HG02970 (cell line): Measurements from ENCODE around the gene PCDHGC5.

Experiments
- ATAC-seq: cut with Tn5 transposase; IDR thresholded peaks from one replicate; pipeline ENCODE4 v1.9.1; 2021; ENCODE audit warnings: mild to moderate bottlenecking, moderate library complexity, moderate number of reproducible peaks; ENCODE audit not compliant: unreplicated experiment, low FRiP score

Gene PCDHGC5

DNA sequence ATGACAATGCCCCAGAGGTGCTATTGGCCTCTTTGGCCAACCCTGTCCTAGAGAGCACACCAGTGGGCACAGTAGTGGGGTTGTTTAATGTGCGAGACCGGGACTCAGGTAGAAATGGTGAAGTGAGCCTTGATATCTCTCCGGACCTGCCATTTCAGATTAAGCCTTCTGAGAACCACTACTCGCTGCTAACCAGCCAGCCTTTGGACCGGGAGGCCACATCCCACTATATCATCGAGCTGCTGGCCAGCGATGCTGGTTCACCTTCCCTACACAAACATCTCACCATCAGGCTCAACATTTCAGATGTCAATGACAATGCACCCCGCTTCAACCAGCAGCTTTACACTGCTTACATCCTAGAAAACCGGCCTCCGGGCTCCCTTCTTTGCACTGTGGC, 1.4 kb downstream of the PCDHGC5 start:
- no peak for ATAC-seq

DNA sequence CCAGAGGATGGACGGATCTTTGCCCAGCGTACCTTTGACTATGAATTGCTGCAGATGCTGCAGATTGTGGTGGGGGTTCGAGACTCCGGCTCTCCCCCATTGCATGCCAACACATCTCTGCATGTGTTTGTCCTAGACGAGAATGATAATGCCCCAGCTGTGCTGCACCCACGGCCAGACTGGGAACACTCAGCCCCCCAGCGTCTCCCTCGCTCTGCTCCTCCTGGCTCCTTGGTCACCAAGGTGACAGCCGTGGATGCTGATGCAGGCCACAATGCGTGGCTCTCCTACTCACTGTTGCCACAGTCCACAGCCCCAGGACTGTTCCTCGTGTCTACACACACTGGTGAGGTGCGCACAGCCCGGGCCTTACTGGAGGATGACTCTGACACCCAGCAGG, 1.9 kb downstream of the PCDHGC5 start:
- no peak for ATAC-seq

DNA sequence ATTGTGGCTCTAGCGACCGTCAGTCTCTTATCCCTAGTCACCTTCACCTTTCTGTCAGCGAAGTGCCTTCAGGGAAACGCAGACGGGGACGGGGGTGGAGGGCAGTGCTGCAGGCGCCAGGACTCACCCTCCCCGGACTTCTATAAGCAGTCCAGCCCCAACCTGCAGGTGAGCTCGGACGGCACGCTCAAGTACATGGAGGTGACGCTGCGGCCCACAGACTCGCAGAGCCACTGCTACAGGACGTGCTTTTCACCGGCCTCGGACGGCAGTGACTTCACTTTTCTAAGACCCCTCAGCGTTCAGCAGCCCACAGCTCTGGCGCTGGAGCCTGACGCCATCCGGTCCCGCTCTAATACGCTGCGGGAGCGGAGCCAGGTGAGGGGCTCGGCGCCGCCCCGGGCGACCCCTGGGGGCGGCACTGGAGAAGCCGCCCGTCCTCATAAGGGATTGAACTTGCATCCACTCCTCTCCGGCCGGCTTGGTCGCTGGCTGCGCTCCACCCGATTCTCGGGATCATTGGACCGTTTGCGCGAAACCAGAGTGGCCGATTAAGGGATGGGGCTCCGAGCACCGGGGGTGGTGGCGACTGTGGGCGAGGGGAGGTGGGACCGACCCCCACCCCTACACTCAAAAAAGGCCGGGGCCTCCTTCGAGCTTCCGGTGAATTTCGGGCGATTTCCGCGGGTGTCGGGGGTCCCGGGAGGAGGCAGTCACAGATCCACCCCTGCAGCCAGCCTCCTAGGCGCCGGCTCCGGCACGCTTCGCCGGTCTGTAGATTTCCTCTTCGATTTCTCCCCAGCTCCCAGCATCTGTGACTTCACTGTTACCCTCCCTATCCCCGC, 2.7 kb downstream of the PCDHGC5 start:
- no peak for ATAC-seq

DNA sequence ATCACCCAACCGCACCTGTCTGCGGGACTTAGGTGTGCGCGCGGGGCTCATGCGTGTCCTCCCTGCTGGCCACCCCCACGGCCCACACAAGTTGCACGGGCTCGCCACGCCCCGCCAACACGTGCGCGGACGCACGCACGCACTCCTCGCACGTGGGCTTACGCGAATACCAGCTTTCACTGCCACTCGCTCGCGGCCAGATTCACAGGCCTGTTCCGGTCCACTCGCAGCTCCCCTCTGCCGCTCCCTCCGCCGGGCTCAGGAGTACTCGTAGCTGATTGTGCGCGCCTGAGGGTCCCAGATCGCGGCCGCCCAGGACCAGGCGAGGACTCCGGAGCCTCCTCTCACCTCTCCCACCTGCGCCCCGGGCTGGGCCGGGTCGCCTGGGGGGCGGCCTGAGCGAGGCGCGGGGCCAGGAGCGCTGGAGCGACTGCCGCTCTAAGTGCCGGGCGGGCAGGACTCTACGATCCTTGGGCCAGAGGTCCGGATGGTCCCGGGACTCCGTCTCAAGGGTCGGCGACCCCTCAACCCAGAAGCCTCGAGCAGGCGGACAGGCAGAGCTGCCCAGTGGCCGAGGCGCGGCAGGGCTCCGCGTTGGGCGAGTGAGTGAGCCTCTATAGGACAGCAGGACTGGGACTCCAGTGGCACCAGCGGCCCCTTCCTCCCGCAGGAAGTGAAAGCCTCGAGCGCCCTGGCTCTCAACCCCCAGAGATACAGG, 3.4 kb downstream of the PCDHGC5 start:
- no peak for ATAC-seq

DNA sequence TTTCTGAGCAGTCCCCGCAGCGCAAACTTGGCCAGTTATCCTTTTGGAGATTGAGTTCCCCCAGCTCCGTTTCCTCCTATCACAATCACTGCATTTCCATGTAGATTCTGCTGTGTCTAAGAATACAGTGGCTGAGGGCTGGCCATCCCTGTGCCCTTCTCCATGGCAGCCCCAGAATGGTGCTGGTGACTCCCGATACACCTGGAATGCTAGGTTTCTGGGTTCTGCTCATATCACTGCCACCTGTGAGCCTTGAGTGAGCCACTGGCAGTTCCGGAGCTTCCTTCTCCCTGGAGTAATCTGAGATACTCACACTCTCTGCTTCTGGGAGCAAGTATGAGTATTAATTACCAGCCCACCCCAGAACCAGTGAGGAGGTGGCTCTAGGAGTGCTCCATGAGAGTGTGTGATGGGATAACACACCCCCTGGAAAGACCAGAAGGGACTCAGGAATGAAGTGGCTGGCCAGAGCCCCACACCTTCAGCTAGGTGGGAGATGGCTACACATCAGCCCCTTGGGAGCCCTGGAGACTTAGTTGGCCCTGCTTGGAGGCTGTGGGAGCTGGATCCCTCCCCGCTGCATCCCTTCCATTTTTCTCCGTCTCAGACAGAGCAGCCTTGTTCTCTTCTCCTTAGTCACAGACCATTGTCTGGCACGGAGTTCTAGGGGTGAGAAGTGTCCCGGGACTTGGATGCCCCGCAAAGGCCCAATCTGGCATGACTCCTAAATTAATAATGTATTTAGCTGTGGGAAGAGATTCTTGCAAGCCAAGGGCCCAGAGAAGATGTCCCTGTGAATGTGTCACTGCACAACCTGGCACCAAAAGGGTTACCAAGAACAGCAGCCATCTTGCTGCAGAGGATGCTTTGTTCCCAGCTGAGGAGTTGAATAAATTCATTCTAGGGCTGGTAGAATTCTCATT, 4.9 kb downstream of the PCDHGC5 start:
- no peak for ATAC-seq

DNA sequence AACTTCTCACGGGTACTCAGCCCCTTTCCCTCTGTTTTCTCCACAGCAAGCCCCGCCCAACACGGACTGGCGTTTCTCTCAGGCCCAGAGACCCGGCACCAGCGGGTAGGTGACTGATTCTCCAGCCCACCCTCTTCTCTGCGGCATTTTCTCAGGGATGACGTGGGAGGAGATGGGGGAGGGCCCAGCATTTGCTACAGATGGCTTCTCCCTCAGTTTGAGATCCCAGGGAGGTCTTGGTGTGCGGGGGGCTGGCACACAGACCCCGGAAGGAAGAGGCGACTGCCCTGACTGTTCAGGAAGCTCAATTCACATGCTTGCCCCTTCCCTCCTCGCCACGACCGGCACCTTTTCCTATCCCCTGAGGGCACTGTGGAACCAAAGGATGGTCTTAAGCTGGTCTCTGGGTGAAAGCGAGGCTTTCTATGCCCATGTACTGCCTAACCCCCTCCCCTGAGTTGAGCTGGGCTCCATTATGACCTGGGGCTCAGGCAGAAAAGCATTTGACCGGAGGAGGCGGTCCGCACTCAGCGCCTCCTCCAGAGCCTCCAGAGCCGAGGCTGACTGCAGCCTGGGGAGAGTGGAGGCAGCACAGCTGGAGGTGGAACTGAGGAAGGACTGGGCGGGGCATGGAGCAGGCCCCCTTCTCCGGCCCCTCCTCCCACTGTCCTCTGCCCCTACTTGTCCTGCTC, 6.0 kb downstream of the PCDHGC5 start:
- ATAC-seq, result no peak

DNA sequence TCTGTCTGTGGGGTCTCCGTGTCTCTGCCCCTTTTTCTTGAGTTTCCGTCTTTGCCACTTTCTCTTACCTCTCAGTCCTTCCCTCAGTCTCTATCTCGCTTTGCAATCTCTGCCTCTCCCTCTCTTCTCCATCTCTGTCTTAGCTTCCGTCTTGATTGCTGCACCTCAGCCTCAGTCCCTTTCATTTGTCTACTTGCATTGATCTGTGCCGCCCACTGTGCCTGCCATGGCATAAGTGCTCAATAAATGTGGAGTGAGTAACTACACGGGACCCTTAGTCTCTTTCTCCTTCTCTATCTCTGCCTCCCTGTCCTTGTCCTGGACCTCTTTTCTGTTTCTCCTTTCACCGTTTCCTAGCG, 6.6 kb downstream of the PCDHGC5 start:
- ATAC-seq, result no peak

DNA sequence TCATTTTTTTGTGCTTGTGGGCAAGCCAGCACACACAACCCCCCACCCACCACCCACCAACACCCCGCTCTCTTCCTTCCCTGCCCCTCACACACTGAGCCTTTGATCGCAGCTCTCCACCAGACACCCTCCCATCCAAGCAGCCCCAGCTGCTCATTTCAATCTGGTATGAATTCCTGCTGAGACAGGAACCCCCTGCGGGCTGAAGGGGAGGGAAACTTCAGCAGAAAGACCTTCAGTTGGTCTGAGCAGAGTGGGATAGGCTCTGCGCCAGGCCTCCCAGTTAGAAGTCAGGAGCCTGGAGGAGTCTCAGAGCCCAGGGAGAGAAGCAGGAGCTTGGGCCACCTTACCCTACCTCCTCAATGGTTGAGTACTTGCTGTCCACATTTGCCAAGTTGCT, 7.2 kb downstream of the PCDHGC5 start:
- ATAC-seq, result no peak

DNA sequence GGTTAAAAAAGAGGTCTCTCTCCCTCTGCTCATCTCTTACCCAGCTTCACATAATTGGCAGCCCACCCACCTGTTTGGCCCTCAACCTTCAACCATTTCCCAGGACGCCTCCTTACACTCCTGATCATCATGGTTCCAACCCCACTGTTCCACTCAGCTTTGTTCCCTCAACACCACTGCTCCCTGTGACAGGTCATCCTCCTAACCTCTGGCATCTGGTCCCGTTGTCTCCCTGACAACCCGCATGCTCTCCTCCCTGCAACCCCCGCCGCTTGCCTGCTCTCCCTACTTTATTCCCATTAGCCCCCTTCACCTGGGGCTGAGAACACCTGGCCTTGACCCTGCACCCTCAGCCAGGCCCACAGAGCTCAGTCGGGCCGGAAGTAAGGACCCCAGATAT, 12.9 kb downstream of the PCDHGC5 start:
- no peak for ATAC-seq

DNA sequence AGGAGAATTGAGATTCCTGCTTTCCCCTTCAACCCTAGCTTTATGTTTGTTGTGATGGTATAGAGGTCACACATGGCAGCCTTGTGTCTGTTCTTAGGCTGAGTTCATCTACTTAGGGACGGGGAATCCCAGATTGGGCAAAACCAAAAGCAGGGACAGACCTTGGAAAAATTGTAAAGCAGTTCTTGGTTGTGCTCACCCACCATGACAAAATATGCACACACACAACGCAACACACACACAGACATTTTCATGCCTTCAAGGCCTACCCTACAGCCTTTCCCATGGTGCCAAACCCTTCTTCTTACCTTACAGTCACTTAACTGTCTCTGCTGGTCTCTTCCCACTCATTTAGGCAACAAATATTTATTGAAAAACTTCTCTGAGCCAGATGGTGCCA, 14.8 kb downstream of the PCDHGC5 start:
- no peak for ATAC-seq

DNA sequence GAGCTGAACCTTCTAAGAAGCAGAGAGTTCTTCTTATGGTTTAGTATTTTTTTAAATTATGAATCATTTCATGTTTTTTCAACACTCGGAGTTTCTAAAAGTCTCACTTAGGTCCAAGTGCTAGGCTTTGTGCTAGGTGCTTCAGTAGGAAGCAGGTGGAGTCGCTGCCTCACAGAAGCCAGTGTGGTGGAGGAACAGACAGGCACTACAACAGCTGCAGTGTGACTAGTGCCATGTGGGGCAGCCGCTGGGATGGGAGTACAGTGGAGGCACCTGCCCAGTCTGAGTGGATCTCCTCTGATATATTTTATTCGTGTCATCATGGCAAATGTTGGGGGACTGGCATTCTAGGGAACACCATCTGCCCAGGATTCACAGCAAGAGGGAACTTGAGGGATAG, 15.3 kb downstream of the PCDHGC5 start:
- no peak for ATAC-seq

DNA sequence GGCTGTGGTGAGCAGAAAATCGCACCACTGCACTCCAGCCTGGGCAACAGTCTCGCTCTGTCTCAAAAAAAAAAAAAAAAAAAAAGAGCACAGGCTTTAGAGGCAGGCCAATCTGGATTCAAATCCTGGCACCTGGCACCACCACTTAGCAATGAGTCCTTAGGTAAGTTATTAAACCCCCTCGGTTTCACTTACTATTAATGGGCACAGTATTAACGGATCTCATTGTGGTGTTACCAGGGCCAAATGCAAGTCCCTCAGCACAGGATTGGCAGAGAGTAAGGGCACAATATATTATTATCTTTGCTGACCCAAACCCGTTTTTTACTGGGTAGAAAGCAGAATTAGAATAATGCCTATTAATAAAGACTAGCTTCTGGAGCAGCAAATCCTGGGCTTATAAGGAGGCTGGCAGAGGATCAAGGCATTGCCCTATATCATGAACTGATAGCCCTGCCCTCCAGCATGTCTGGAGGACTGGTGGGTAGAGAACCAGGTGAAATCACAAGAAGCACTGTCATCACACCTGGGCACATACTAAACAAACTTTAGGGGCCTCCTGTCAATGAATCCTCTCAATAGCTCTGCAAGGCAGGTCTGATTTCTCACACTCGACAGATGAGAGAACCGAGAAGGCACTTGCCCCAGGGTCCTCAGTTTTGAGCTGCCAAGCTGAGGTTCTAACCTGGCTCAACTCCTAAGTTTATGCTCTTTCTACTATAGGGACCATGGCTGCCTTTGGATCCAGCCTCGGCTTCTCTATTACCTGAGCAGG, 17.7 kb downstream of the PCDHGC5 start:
- ATAC-seq, result no peak

DNA sequence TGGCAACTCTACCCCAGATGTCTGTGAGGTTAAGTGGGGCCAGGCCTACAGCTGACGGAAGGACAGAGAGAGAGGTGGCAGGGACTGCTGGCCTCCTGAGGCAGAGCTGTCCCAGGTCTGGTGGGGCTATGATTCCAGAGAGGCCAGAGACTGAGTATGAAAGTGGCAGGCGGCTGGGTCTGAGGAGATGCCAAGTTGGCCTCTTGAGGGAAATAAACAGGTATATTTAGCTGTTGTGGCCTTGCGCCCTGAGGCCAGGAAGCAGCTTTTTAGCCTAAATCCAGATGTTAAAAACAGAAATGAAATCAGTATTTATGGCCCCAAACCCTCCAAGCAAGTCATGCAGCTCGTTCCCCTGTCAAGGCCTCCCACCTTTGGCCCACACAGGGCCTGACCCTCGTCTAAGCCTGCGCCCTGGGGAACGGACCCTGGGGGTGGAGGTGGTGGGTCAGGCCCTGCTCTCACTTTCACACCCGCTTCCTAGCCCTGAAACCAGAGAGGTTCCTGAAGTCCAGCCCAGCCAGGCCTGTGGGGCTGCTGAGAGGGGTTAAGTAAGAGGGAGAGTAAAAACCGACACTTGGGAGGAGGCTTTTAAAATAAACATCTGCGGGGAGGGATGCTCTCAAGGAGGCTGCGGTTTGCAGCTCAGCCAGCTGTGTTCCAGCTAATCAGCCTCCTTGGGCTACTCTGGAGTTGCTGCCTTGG, 18.7 kb downstream of the PCDHGC5 start:
- ATAC-seq, result no peak

DNA sequence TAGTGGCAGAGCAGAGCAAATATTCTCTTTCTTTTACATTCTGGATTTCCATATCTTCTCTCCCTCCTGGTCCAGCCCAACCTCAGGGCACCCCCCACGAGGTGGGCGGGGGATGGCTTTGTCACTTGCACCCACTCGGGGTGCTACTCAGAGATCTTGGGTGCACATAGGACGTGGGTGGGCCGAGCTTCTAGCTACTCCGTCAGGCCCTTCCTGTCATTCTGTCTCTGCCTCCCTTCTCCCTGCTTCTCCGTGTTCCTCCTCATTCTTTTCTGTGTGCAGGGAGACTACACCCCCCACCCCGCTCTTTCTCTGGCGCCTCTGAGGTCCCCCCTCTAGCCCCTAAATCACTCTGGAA, 19.5 kb downstream of the PCDHGC5 start:
- ATAC-seq, result no peak

DNA sequence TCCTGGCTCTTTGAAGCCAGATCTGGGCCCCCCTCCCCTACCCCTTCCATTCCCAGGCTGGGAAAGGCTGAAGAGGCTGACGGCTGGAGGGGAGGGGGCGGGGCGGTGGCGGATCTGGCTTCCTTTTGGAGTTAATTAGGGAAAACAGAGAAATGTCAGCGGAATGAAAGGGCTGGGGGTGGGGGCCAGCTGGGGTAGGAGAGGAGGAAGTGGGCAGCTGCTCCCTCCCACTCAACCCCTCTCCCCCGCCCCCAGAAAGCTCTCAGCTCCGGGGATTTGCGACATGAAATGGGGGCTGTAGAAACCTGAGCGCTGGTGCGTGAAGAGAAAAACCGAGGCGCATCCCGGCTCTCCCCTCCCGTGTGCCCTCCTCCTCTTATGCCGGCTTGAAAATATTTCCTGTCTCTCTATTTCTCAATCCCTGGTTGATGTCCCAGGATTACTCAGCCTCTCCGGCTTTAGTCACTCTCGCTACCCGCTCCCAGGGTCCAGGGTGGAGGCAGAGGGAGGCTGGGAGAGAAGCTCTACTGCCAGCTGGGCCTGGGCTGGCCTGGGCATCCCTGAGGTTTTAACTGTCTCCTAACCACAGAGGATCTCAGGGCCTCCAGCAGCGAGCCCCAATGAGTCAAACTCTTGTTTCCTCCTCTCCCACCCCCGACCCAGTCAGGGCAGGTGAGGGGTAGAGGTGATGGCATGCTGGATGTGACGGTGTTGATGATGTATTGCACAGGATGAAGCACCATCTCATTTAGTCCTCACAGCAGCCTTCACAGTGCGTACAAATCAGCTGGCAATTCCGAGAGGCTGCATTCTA, 20.1 kb downstream of the PCDHGC5 start:
- no peak for ATAC-seq

DNA sequence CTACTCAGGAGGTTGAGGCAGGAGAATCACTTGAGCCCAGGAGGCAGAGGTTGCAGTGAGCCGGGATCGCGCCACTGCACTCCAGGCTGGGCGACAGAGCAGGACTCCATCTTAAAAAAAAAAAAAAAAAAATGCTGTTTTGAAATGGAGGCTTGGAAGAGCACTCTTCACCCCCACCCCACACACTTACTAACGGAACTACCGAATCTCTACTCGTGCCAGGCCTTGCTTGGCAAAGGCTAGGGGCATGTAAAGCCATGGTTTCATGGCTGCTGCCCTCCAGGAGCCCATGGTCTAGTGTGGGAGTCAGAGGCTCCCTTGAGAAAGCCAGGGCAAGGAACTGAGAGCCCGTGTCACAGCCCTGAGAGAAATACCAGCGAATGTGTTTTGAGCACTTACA, 21.3 kb downstream of the PCDHGC5 start:
- ATAC-seq, result no peak

DNA sequence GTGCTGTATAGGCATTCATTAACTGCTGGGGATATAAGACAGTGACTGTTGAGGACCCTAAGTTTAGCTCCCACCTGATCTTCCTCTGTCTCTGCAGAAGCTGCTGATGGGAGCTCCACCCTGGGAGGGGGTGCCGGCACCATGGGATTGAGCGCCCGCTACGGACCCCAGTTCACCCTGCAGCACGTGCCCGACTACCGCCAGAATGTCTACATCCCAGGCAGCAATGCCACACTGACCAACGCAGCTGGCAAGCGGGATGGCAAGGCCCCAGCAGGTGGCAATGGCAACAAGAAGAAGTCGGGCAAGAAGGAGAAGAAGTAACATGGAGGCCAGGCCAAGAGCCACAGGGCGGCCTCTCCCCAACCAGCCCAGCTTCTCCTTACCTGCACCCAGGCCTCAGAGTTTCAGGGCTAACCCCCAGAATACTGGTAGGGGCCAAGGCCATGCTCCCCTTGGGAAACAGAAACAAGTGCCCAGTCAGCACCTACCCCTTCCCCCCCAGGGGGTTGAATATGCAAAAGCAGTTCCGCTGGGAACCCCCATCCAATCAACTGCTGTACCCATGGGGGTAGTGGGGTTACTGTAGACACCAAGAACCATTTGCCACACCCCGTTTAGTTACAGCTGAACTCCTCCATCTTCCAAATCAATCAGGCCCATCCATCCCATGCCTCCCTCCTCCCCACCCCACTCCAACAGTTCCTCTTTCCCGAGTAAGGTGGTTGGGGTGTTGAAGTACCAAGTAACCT, 22.1 kb downstream of the PCDHGC5 start:
- no peak for ATAC-seq
